SK-N-SH (cell line): ENCODE measurements around the gene C1orf159. TPM values are rescaled to one million over a fixed set of nuclear protein-coding genes. Genes with fewer than 3 reads are reported as not detected.

Experiments
- CTCF ChIA-PET: fragments of 300-600, 350-600 bp; formaldehyde crosslinking; extraction: SDS; loops from one replicate; lab custom pipeline; 2021; lab: Yijun Ruan, JAX
- POLR2A ChIA-PET: fragments of 350-600 bp; sonication (Branson Sonifier 250); formaldehyde crosslinking; extraction: SDS; loops from one replicate; lab custom pipeline; 2020; ENCODE audit warnings: antibody characterized with exemption, inconsistent platforms; lab: Yijun Ruan, JAX
- DNase-seq: peaks from one replicate; pipeline ENCODE4 v3.0.0; 2012
- H2AFZ ChIP-seq: fragments of 200-600 bp; sonication (generic); 2 replicates; pipeline ENCODE4 v1.8.1; 2016; ENCODE audit warnings: antibody characterized with exemption, mild to moderate bottlenecking, low read depth
- H3F3A ChIP-seq: fragments of 200-600 bp; sonication (generic); replicated peaks from 2 replicates; pipeline ENCODE3; 2016; ENCODE audit warnings: antibody characterized with exemption, mild to moderate bottlenecking; ENCODE audit not compliant: insufficient read depth
- H3K27ac ChIP-seq, 2 experiments: fragments of 200-500 bp in 1 of 2; fragments of 200-600 bp in 1 of 2; sonication (Bioruptor generic) in 1 of 2; sonication (generic), shearing (Covaris generic) in 1 of 2; 2 replicates each; pipeline versions ENCODE4 v1.5.1 to v1.6.1; 2014 to 2016; ENCODE audit warnings: low read depth in 2 of 2, inconsistent platforms in 1 of 2, low read length in 1 of 2, mild to moderate bottlenecking in 1 of 2, mixed read lengths in 1 of 2
- H3K27me3 ChIP-seq: fragments of 200-600 bp; sonication (generic), shearing (Covaris generic); 2 replicates; pipeline ENCODE4 v1.6.1; 2016; ENCODE audit warnings: mixed run types; ENCODE audit not compliant: insufficient read depth
- H3K36me3 ChIP-seq, 2 experiments: fragments of 200-500 bp in 1 of 2; fragments of 200-600 bp in 1 of 2; sonication (Bioruptor generic) in 1 of 2; sonication (generic) in 1 of 2; replicated peaks in 1 of 2; 2 replicates each; pipeline versions ENCODE3 to v1.5.1; 2014 to 2016; ENCODE audit warnings: low read length in 1 of 2, mild to moderate bottlenecking in 1 of 2; ENCODE audit not compliant: insufficient read depth in 2 of 2, control insufficient read depth in 1 of 2
- H3K4me1 ChIP-seq, 2 experiments: fragments of 200-500 bp in 1 of 2; fragments of 200-600 bp in 1 of 2; sonication (Bioruptor generic) in 1 of 2; sonication (generic), shearing (Covaris generic) in 1 of 2; 2 replicates each; pipeline versions ENCODE4 v1.5.1 to v1.6.1; 2014 to 2016; ENCODE audit warnings: low read depth in 1 of 2, low read length in 1 of 2, mixed run types in 1 of 2; ENCODE audit not compliant: insufficient read depth in 2 of 2, control insufficient read depth in 1 of 2
- H3K4me2 ChIP-seq: fragments of 200-600 bp; sonication (generic), shearing (Covaris generic); 2 replicates; pipeline ENCODE4 v1.6.1; 2017; ENCODE audit warnings: mixed run types
- H3K4me3 ChIP-seq, 2 experiments: fragments of 200-500 bp in 1 of 2; fragments of 200-600 bp in 1 of 2; sonication (Bioruptor generic) in 1 of 2; sonication (generic), shearing (Covaris generic) in 1 of 2; 2 replicates each; pipeline versions ENCODE4 v1.5.1 to v1.8.1; 2014 to 2016; ENCODE audit warnings: low read depth in 2 of 2, inconsistent platforms in 1 of 2, low read length in 1 of 2, mild to moderate bottlenecking in 1 of 2, mixed read lengths in 1 of 2, moderate library complexity in 1 of 2
- H3K79me2 ChIP-seq: fragments of 200-600 bp; sonication (generic); 2 replicates; pipeline ENCODE4 v1.8.1; 2017; ENCODE audit warnings: mild to moderate bottlenecking; ENCODE audit not compliant: insufficient read depth
- H3K9ac ChIP-seq: fragments of 200-600 bp; sonication (generic); 2 replicates; pipeline ENCODE4 v1.6.1; 2017; ENCODE audit warnings: mixed run types
- H3K9me2 ChIP-seq: fragments of 200-600 bp; sonication (generic); 2 replicates; pipeline ENCODE4 v1.6.1; 2017; ENCODE audit warnings: mixed run types
- H3K9me3 ChIP-seq: fragments of 200-600 bp; sonication (generic); 2 replicates; pipeline ENCODE4 v1.6.1; 2017; ENCODE audit warnings: mixed run types, mild to moderate bottlenecking, moderate library complexity
- H4K20me1 ChIP-seq: fragments of 200-600 bp; sonication (generic); 2 replicates; pipeline ENCODE4 v1.6.1; 2017; ENCODE audit warnings: mild to moderate bottlenecking, mixed run types; ENCODE audit not compliant: insufficient read depth
- CHD2 ChIP-seq: fragments of 150-350 bp; IDR thresholded peaks from 2 replicates; pipeline ENCODE4 v1.6.1; 2018; ENCODE audit warnings: low read length; ENCODE audit not compliant: partially characterized antibody
- ELF1 ChIP-seq: IDR thresholded peaks from 2 replicates; pipeline ENCODE4 v1.4.0; 2012
- FOXM1 ChIP-seq: IDR thresholded peaks from 2 replicates; pipeline ENCODE4 v1.4.0; 2012; ENCODE audit warnings: low read depth, mild to moderate bottlenecking
- GABPA ChIP-seq: IDR thresholded peaks from 2 replicates; pipeline ENCODE4 v1.4.0; 2012; ENCODE audit warnings: low read depth, mild to moderate bottlenecking
- IRF3 ChIP-seq: fragments of 150-350 bp; IDR thresholded peaks from 2 replicates; pipeline ENCODE4 v1.6.1; 2016; ENCODE audit warnings: mild to moderate bottlenecking, low read depth, low read length
- MEF2A ChIP-seq: IDR thresholded peaks from 2 replicates; pipeline ENCODE4 v1.4.0; 2012; ENCODE audit warnings: low read depth, borderline replicate concordance
- MXI1 ChIP-seq: IDR thresholded peaks from 2 replicates; pipeline ENCODE4 v1.6.1; 2012; ENCODE audit warnings: mild to moderate bottlenecking, low read depth, low read length, improper control_type of control experiment
- NRF1 ChIP-seq: IDR thresholded peaks from 2 replicates; pipeline ENCODE4 v1.6.1; 2012; ENCODE audit warnings: low read depth, mild to moderate bottlenecking, low read length
- PBX3 ChIP-seq: IDR thresholded peaks from 2 replicates; pipeline ENCODE4; 2012
- POLR2AphosphoS5 ChIP-seq: IDR thresholded peaks from 2 replicates; pipeline ENCODE4 v1.6.1; 2012; ENCODE audit warnings: low read depth, low read length
- RCOR1 ChIP-seq: fragments of 150-350 bp; IDR thresholded peaks from 2 replicates; pipeline ENCODE4 v1.6.1; 2017; ENCODE audit warnings: antibody characterized with exemption, low read length
- SIN3A ChIP-seq: IDR thresholded peaks from 2 replicates; pipeline ENCODE4 v1.6.1; 2012; ENCODE audit warnings: low read depth, mild to moderate bottlenecking, low read length, moderate library complexity, borderline replicate concordance
- SMC3 ChIP-seq: IDR thresholded peaks from 2 replicates; pipeline ENCODE4 v1.6.1; 2012; ENCODE audit warnings: low read depth, low read length, improper control_type of control experiment
- TAF1 ChIP-seq: IDR thresholded peaks from 2 replicates; pipeline ENCODE4 v1.6.1; 2012; ENCODE audit warnings: low read depth, mild to moderate bottlenecking, low read length, moderate library complexity, borderline replicate concordance
- TCF12 ChIP-seq: IDR thresholded peaks from 2 replicates; pipeline ENCODE4 v1.4.0; 2012
- WGBS: methylation state at CpG from one replicate; pipeline ENCODE4 v1.1.6; 2017; ENCODE audit warnings: low lambda C conversion rate; 5-methylcytosine and 5-hydroxymethylcytosine counted together
- polyA plus RNA-seq, 3 experiments: library from polyadenylated mRNA; depleted of rRNA; stranded (reverse); fragments of >200 nt; gene quantifications; 2 replicates each; pipeline ENCODE4 v1.2.3, GENCODE V29; 2012
- TF ChIP-seq, protein P1 (sequence below): IDR thresholded peaks from 2 replicates; pipeline ENCODE4 v1.4.0; 2012; ENCODE audit warnings: low read depth, borderline replicate concordance

Gene C1orf159
- polyA plus RNA-seq, 1 of the 3 experiments (the other 2 are of a cell fraction) = 10.2 TPM

DNA sequence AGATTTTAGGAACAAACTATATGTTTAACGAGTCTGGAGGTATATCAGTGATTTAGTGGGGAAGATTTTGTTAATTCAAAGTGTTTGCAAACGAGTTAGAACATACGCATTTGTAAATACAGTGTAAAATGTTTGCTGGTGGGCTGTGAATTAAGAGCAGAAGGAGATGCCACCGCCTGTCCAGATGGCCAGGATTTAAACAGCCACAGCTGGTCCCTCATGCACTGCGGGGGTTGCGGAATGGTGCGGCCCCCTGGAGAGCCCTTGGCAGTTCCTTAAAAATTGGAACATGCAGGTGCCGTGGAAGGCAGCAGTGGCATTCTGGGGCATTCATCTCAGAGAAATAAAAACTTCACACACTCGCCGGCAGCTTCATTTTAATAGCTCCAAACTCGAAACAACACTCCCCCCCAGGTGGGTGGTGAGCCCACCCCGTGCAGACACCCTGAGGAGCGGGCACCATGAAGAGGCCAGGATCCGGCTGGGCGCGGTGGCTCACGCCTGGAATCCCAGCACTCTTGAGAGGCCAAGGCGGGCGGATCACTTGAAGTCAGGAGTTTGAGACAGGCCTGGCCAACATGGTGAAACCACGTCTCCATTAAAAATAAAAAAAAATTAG, 3.5 kb upstream of the C1orf159 start:
- Histone ChIP-seq H3K36me3 (no peaks in the 10 kb centered on the region), H3K27me3 (0 out of 2 replicates have a peak, but pooled peaks cover 6% of the 10 kb centered on the region), H2AFZ (no peak overlapping the region), H3K9me3 (no peaks in the 10 kb centered on the region), H3K9ac (no peak overlapping the region), H3K4me3 (no peak overlapping the region), H3K4me1 (peaks cover 0 to 20% of the 10 kb centered on the region in 2 experiments; a peak in 1 of 4 replicates), H3K79me2 (no peaks in the 10 kb centered on the region), H4K20me1 (no peaks in the 10 kb centered on the region), H3F3A (peaks cover 10% of the 10 kb centered on the region), H3K27ac (no peak overlapping the region), H3K9me2 (no peaks in the 10 kb centered on the region), H3K4me2 (no peak overlapping the region)
- WGBS = 59% methylated on average over 17 of the region's 20 CpGs
- no peak for DNase-seq
- ChIA-PET POLR2A (no interaction called here), CTCF (interaction anchor here (1.0 to 7.2 kb wide), 4 partner anchors 87 to 174 kb away, joined by 3 to 131 read pairs (median 6); no protein-coding TSS in a partner anchor)
- TF ChIP-seq ELF1 = no peak
- no peak for TF ChIP-seq POLR2AphosphoS5
- no peak for TF ChIP-seq NRF1
- no peak for TF ChIP-seq RCOR1
- TF ChIP-seq SIN3A = no peak
- TF ChIP-seq IRF3 = no peak
- TF ChIP-seq, protein P1, sequence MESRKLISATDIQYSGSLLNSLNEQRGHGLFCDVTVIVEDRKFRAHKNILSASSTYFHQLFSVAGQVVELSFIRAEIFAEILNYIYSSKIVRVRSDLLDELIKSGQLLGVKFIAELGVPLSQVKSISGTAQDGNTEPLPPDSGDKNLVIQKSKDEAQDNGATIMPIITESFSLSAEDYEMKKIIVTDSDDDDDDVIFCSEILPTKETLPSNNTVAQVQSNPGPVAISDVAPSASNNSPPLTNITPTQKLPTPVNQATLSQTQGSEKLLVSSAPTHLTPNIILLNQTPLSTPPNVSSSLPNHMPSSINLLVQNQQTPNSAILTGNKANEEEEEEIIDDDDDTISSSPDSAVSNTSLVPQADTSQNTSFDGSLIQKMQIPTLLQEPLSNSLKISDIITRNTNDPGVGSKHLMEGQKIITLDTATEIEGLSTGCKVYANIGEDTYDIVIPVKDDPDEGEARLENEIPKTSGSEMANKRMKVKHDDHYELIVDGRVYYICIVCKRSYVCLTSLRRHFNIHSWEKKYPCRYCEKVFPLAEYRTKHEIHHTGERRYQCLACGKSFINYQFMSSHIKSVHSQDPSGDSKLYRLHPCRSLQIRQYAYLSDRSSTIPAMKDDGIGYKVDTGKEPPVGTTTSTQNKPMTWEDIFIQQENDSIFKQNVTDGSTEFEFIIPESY = no peak
- no peak for TF ChIP-seq TCF12
- no peak for TF ChIP-seq TAF1
- no peak for TF ChIP-seq GABPA
- TF ChIP-seq FOXM1 = no peak
- TF ChIP-seq SMC3 = no peak
- TF ChIP-seq CHD2 = no peak
- no peak for TF ChIP-seq PBX3
- TF ChIP-seq MEF2A = no peak
- TF ChIP-seq MXI1 = no peak
